ENCODE data around the gene FRMD6. TPM values are rescaled to one million over a fixed set of nuclear protein-coding genes. Genes with fewer than 3 reads are reported as not detected.

Gene FRMD6
- total and polyA plus RNA-seq, 9 of the 15 experiments (the other 6 are each of a cell fraction or from before 2014, with no cell fraction given), result 0.11 to 0.92 (median 0.53) TPM

GRCh38 chr14:51677266-51677665 is 25.6 kb downstream of the FRMD6 start:
- H3K9ac ChIP-seq (ENCODE audit: insufficient read depth in 1 of 2, low read depth in 2 of 2, low read length in 2 of 2), result no peak overlapping the region
- FAIRE-seq, result no peak
- whole genome bisulfite sequencing (ENCODE audit: insufficient coverage, low coverage, missing lambda C conversion rate), result 0% methylated on average over 1 of the region's 1 CpG
- H3K9me3 ChIP-seq (replicated peaks; ENCODE audit: control insufficient read depth, insufficient read depth, low read depth, low read length), result no peaks in the 10 kb centered on the region
- no peak overlapping the region for H3K4me2 ChIP-seq (ENCODE audit: insufficient read depth, low read length)
- no peaks in the 10 kb centered on the region for H3K4me1 ChIP-seq (replicated peaks in 1 of 2; ENCODE audit: control insufficient read depth in 2 of 2, insufficient read depth in 2 of 2, low read length in 2 of 2)
- H3K4me3 ChIP-seq, result no peak overlapping the region
- no peak overlapping the region for H3K27ac ChIP-seq (ENCODE audit: extremely low read depth, low read depth, low read length)
- BruUV-seq (replicated peaks), result no TSS peak
- no peaks in the 10 kb centered on the region for H4K20me1 ChIP-seq (replicated peaks; ENCODE audit: control insufficient read depth, insufficient read depth, low read length)
- ATAC-seq, result no peak
- no peaks in the 10 kb centered on the region for H3K36me3 ChIP-seq (ENCODE audit: control insufficient read depth, insufficient read depth, low read length)
- no peaks in the 10 kb centered on the region for H3K79me2 ChIP-seq (ENCODE audit: control insufficient read depth, insufficient read depth, low read length)
- intact Hi-C loops (cut with micrococcal nuclease), result no loop called here
- no peak for TF ChIP-seq CHAMP1 (IDR thresholded peaks at IDR 0.05)
- TF ChIP-seq ZNF121 (CRISPR knock-in tag; conservative IDR thresholded peaks at IDR 0.05), result no peak
- no peak for TF ChIP-seq STAT6 (CRISPR knock-in tag; IDR thresholded peaks at IDR 0.05)
- TF ChIP-seq SMAD1 (IDR thresholded peaks at IDR 0.05; ENCODE audit: low read depth, low read length, partially characterized antibody), result no peak
- no peak for TF ChIP-seq CHD7 (IDR thresholded peaks at IDR 0.05; ENCODE audit: low read depth, low read length)
- in situ Hi-C loops (cut with MboI), result no loop called here
- no peak overlapping the region for H2AFZ ChIP-seq (ENCODE audit: low read depth, low read length)
- no peaks in the 10 kb centered on the region for H3K27me3 ChIP-seq (ENCODE audit: control insufficient read depth in 2 of 2, insufficient read depth in 2 of 2, low read length in 2 of 2)
- no peak for DNase-seq (ENCODE audit: extremely low read depth in 1 of 4, low spot score in 3 of 4)
- ChIA-PET POLR2A (no interaction called here), CTCF (ENCODE audit: low intra/inter-chr PET ratio) (no interaction called here)
- H3K9me1 ChIP-seq (ENCODE audit: control insufficient read depth, insufficient read depth, low read length), result no peaks in the 10 kb centered on the region
